Coronary artery (tissue), 2 donors: ENCODE data around the gene EFNA5.

Experiments
- DNase-seq: peaks from one replicate; pipeline ENCODE4 v3.0.0-alpha.2; 2017; ENCODE audit warnings: low spot score
- H3K27ac ChIP-seq, 2 donors: fragments of 200-600 bp; sonication (generic); one replicate each; pipeline ENCODE4 v1.5.1; 2016 to 2019
- H3K4me3 ChIP-seq: fragments of 200-600 bp; sonication (generic); 2 replicates; pipeline ENCODE4 v1.5.1; 2016; ENCODE audit warnings: mild to moderate bottlenecking, moderate library complexity
- TF ChIP-seq, protein P1 (sequence below): fragments of 200-600 bp; sonication (generic); IDR thresholded peaks from one replicate; pipeline ENCODE4 v1.5.1; 2019; ENCODE audit warnings: antibody characterized with exemption

Gene EFNA5

GRCh38 chr5:107388141-107388861 lies 282.4 kb downstream of the EFNA5 start:
- H3K27ac ChIP-seq, result no peak overlapping the region
- DNase-seq, result no peak
- TF ChIP-seq, protein P1, sequence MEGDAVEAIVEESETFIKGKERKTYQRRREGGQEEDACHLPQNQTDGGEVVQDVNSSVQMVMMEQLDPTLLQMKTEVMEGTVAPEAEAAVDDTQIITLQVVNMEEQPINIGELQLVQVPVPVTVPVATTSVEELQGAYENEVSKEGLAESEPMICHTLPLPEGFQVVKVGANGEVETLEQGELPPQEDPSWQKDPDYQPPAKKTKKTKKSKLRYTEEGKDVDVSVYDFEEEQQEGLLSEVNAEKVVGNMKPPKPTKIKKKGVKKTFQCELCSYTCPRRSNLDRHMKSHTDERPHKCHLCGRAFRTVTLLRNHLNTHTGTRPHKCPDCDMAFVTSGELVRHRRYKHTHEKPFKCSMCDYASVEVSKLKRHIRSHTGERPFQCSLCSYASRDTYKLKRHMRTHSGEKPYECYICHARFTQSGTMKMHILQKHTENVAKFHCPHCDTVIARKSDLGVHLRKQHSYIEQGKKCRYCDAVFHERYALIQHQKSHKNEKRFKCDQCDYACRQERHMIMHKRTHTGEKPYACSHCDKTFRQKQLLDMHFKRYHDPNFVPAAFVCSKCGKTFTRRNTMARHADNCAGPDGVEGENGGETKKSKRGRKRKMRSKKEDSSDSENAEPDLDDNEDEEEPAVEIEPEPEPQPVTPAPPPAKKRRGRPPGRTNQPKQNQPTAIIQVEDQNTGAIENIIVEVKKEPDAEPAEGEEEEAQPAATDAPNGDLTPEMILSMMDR, result no peak
- H3K4me3 ChIP-seq, result no peak overlapping the region

GRCh38 chr5:107387526-107388140 lies 283.1 kb downstream of the EFNA5 start:
- no peak overlapping the region for H3K27ac ChIP-seq
- H3K4me3 ChIP-seq, result no peak overlapping the region
- no peak for DNase-seq
- TF ChIP-seq, protein P1, result no peak

- no peak overlapping the region for H3K27ac ChIP-seq
- TF ChIP-seq, protein P1, result no peak
- no peak for DNase-seq
- H3K4me3 ChIP-seq, result no peak overlapping the region
These were observed 285.0 kb downstream of the EFNA5 start for GRCh38 chr5:107385708-107386107.

- TF ChIP-seq, protein P1, result no peak
- DNase-seq, result no peak
- H3K27ac ChIP-seq, result no peak overlapping the region
- no peak overlapping the region for H3K4me3 ChIP-seq
These were observed 286.5 kb downstream of the EFNA5 start for GRCh38 chr5:107384256-107384655.

DNA sequence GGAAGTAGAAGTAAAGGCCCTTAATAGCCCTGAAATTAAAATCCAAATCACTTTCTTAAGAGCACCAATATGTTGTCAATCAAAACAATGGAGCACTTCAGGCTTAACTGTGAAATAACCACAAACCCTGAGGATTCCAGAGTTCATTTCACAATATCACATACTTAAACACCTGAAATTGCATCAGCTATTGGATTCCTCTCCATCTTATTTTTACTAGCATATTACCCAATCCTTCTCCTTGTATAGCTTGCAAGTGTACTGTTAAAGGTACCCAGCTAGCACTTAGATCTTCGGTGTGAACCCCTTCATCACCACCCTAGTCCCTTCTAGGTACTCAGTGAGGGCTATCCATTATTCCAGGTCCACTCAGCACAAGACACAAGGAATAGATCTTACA lies 287.3 kb downstream of the EFNA5 start:
- no peak overlapping the region for H3K4me3 ChIP-seq
- no peak overlapping the region for H3K27ac ChIP-seq
- TF ChIP-seq, protein P1, result no peak
- no peak for DNase-seq

- no peak for DNase-seq
- Histone ChIP-seq H3K4me3 (no peak overlapping the region), H3K27ac (no peak overlapping the region)
- TF ChIP-seq, protein P1, result no peak
These were observed 289.4 kb downstream of the EFNA5 start for GRCh38 chr5:107381189-107381856.
